Lung (tissue), 12 donors: ENCODE measurements around the gene RASGEF1C. TPM values are rescaled to one million over a fixed set of nuclear protein-coding genes. Genes with fewer than 3 reads are reported as not detected.
"Not testable (repeated sequence)": the region's sequence is repeated elsewhere in the genome, so short reads cannot be mapped to it uniquely, and the experiment has no call there.

Source experiments
- ATAC-seq: fragments of 200-7000 bp; cut with Tn5 transposase; one replicate; pipeline ENCODE4 v1.9.1; 2020; ENCODE audit warnings: moderate number of reproducible peaks; ENCODE audit not compliant: insufficient read depth, low FRiP score
- DNase-seq, 3 donors: peaks; one replicate each; pipeline ENCODE4 v3.0.0-alpha.2; 2013 to 2017
- H3K27ac ChIP-seq, 2 donors: one replicate each; pipeline ENCODE4 v1.5.1; 2013; ENCODE audit warnings: mild to moderate bottlenecking in 2 of 2, moderate library complexity in 2 of 2, control low read depth in 1 of 2, inconsistent platforms in 1 of 2, low read depth in 1 of 2, low read length in 1 of 2
- H3K27me3 ChIP-seq, 3 donors: one replicate each; pipeline ENCODE4 v1.5.1; 2013; ENCODE audit warnings: low read length in 2 of 3; ENCODE audit not compliant: control insufficient read depth in 3 of 3, insufficient read depth in 3 of 3
- H3K36me3 ChIP-seq, 4 donors: one replicate each; pipeline ENCODE4 v1.5.1; 2013; ENCODE audit warnings: low read length in 4 of 4, mild to moderate bottlenecking in 1 of 4, moderate library complexity in 1 of 4; ENCODE audit not compliant: control insufficient read depth in 4 of 4, insufficient read depth in 4 of 4
- H3K4me1 ChIP-seq, 5 donors: one replicate each; pipeline ENCODE4 v1.5.1; 2013; ENCODE audit warnings: low read length in 5 of 5, mild to moderate bottlenecking in 2 of 5, moderate library complexity in 1 of 5; ENCODE audit not compliant: control insufficient read depth in 5 of 5, insufficient read depth in 5 of 5
- H3K4me3 ChIP-seq: one replicate; pipeline ENCODE4 v1.5.1; 2013; ENCODE audit warnings: mild to moderate bottlenecking, control low read depth, moderate library complexity
- H3K9ac ChIP-seq, 2 donors: one replicate each; pipeline ENCODE4 v1.5.1; 2013; ENCODE audit warnings: low read length in 2 of 2, control low read depth in 1 of 2; ENCODE audit not compliant: insufficient read depth in 1 of 2
- H3K9me3 ChIP-seq, 4 donors: one replicate each; pipeline ENCODE4 v1.5.1; 2013; ENCODE audit warnings: low read length in 3 of 4, mild to moderate bottlenecking in 1 of 4, moderate library complexity in 1 of 4; ENCODE audit not compliant: control insufficient read depth in 4 of 4, insufficient read depth in 3 of 4
- WGBS, 2 donors: extraction: QIAGEN DNeasy Blood & Tissue Kit; methylation state at CpG; one replicate each; pipeline ENCODE4 v1.1.7; 2013; 5-methylcytosine and 5-hydroxymethylcytosine counted together
- polyA plus RNA-seq, 2 donors: library from polyadenylated mRNA; stranded (reverse); fragments of 200-250 nt; gene quantifications; one replicate each; pipeline ENCODE4 v1.2.1, GENCODE V29; 2013
- total RNA-seq, 2 donors: library from RNA; depleted of rRNA in 1 of 2; stranded (reverse); fragments of >200 nt in 1 of 2; gene quantifications; one replicate each; pipeline ENCODE4 v1.2.1, GENCODE V29; 2014 to 2021
- TF ChIP-seq, protein P1 (sequence below): IDR thresholded peaks from 2 replicates; pipeline ENCODE4 v1.5.1; 2012; ENCODE audit warnings: mild to moderate bottlenecking; ENCODE audit errors: control extremely low read depth, extremely low read depth
- donor health status: control.
- donor health status: control.
- donor health status: Bipolar disorder and iron deficiency.
- donor health status: healthy.
- donor health status: DM: yes; HTN: yes; CAD: no.

Gene RASGEF1C
- total and polyA plus RNA-seq, 4 donors, result 0.03 to 0.31 TPM; not detected in 2

DNA sequence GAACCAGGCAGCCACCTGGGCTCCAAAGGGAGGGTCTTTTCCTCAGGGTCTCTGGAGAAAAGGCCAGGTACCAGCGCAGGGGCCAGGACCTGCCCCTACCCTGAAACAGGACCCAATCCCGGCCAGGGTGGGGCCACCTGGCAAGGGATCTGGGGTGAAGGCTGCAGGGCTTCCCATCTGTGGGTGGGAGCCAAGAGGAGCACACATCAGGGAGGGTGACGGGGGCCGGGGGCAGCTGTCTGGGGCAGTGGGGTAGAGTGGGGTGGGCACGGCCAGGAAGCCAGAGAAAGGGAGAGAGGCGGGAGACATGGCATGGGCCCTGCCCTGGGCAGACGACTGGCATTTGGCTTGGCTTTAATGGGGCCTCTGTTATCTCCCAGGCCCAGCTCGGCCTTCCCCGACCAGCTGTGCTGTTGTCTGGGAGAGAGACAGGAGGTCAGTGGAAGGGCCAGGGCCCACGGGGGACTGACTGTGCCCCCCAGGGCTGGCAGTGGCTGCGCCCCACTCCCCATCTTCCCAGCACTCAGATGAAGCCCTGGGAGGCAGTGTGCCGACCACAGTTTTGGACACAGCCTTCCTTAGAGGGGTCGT is 80.2 kb downstream of the RASGEF1C start:
- peaks cover 0 to 11% (median 7%) of the 10 kb centered on the region in 3 donors for H3K27me3 ChIP-seq
- no peak for DNase-seq
- H3K36me3 ChIP-seq, result no peaks in the 10 kb centered on the region
- H3K4me1 ChIP-seq, result peaks cover 0 to 7% (median 0%) of the 10 kb centered on the region in 5 donors
- no peak overlapping the region for H3K4me3 ChIP-seq
- H3K9ac ChIP-seq, result no peak overlapping the region
- no peak for ATAC-seq
- H3K9me3 ChIP-seq, result peaks cover 0 to 3% (median 0%) of the 10 kb centered on the region in 4 donors
- H3K27ac ChIP-seq, result no peak overlapping the region
- 83 to 90% methylated on average over 13 of the region's 13 CpGs for WGBS, 2 donors
- TF ChIP-seq, protein P1, sequence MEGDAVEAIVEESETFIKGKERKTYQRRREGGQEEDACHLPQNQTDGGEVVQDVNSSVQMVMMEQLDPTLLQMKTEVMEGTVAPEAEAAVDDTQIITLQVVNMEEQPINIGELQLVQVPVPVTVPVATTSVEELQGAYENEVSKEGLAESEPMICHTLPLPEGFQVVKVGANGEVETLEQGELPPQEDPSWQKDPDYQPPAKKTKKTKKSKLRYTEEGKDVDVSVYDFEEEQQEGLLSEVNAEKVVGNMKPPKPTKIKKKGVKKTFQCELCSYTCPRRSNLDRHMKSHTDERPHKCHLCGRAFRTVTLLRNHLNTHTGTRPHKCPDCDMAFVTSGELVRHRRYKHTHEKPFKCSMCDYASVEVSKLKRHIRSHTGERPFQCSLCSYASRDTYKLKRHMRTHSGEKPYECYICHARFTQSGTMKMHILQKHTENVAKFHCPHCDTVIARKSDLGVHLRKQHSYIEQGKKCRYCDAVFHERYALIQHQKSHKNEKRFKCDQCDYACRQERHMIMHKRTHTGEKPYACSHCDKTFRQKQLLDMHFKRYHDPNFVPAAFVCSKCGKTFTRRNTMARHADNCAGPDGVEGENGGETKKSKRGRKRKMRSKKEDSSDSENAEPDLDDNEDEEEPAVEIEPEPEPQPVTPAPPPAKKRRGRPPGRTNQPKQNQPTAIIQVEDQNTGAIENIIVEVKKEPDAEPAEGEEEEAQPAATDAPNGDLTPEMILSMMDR, result no peak

DNA sequence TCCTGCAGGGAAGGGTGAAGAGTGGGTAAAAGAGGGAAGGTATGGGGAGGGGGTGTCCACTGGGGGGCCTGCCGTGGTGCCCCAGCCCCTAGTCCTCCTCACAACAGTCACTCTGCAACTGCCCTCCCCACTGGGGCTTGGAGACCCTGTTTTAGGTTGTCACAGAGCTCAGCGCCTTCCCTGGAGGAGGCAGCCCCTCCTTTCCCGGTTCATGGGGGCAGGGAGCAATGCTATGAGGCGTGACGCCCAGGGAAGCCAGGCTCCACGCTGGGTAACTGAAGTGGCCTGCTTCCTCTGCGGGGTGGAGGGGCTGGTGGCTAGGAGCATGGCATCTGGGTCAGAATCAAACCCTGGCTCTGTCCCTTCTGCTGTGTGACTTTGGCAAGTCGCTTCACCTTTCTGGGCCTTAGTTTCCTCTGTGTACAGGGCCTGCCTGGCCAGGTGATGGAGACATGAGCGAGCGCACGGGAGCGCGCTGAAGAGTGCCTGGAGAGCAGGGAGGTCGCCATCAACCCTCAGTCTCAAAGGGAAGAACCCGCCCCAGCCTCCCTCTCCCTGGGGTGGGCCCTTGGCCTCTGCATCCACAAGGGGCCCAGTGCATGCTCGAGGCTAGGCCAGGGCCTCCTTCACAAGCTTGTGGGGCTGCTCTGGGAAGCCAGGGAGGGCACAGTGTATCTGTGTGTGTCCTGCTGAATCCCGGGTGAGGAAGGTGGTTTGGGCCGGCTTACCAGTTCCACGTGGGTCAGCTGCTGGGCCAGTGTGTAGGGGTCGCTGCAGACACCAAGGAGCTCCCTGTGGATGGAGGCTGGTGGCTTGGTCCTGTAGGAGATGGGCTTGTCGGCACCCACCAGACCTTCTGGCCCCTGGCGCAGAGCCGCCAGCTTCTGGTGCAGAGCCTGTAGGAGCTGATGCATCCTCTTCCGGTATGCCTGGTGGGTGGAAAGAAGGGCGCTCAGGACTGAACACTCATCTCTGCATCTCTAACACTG is 81.0 kb downstream of the RASGEF1C start:
- DNase-seq, result no peak
- H3K4me1 ChIP-seq, result peaks cover 0 to 7% (median 0%) of the 10 kb centered on the region in 5 donors
- TF ChIP-seq, protein P1, result no peak
- ATAC-seq, result no peak
- no peak overlapping the region for H3K27ac ChIP-seq
- no peaks in the 10 kb centered on the region for H3K36me3 ChIP-seq
- 81 to 94% methylated on average over 25 of the region's 25 CpGs for whole genome bisulfite sequencing, 2 donors
- H3K9ac ChIP-seq, result no peak overlapping the region
- no peak overlapping the region for H3K4me3 ChIP-seq
- H3K27me3 ChIP-seq, result peaks cover 0 to 11% (median 4%) of the 10 kb centered on the region in 3 donors
- H3K9me3 ChIP-seq, result peaks cover 0 to 3% (median 0%) of the 10 kb centered on the region in 4 donors

DNA sequence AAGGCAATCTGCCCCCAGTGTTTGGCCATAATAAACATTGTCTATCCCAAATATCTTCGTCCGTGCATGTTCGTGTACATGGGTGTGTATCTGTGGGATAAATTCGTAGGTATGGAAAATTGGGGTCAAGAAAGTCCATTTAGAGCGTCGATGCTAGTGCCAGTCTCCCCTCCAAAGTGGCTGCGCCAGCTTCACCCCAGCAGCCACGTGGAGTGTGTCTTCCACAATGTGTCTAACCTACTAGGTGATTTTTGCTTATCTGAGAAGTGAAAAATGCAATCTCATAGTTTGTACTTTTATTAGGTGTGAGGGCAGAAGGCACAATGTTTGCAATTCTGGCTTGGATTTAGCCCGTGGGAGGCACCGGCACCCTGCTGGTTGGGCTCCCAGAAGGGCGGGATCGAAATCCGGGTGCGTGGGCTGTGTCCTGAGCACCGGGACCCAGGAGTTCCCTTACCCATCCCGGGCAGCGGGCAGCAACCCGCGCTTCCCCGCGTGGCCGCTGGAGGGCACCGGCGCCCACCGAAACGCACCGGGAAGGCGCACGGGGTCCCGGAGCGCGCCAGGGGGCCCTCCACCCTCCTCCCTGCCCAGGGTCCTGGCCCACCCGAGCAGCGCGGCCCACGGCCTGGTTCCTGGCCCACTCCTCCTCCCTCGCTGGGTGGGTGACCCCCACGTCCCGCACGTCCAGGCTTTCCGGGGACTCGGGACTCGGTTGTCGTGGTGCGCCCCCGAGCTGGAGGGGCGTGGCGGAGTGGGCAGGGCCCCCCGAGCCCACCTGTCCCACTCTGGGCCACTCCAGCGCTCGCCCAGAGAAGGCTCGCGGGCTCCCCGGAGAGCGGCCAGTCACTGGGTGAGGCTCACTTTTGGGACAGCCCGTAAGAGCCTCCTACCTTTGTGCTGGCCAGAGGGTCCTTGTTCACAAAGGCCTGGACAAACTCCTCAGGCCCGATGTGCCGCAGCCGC is 82.0 kb downstream of the RASGEF1C start:
- no peak overlapping the region for H3K9ac ChIP-seq
- no peaks in the 10 kb centered on the region for H3K36me3 ChIP-seq
- 33 to 49% methylated on average over 43 to 59 of the region's 59 CpGs for WGBS, 2 donors
- DNase-seq (no peak), ATAC-seq (no peak)
- peaks cover 0 to 4% (median 0%) of the 10 kb centered on the region in 5 donors for H3K4me1 ChIP-seq
- H3K27me3 ChIP-seq, result peaks cover 0 to 11% (median 4%) of the 10 kb centered on the region in 3 donors
- H3K4me3 ChIP-seq, result no peak overlapping the region
- H3K27ac ChIP-seq, result no peak overlapping the region
- TF ChIP-seq, protein P1, result peak; percentile 26
- peaks cover 0 to 3% (median 0%) of the 10 kb centered on the region in 4 donors for H3K9me3 ChIP-seq

DNA sequence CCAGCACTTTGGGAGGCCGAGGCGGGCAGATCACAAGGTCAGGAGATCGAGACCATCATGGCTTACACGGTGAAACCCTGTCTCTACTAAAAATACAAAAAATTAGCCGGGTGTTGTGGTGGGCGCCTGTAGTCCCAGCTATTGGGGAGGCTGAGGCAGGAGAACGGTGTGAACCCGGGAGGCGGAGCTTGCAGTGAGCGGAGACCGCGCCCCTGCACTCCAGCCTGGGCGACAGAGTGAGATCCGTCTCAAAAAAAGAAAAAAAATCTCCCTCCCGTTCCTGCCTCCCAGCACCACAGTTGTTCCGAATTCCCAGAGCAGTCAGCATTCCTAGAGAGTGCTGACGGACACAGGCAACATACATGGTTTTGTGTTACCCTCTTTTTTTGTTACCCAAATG is 82.9 kb downstream of the RASGEF1C start:
- not testable (repeated sequence) for H3K4me3 ChIP-seq, H3K4me1 ChIP-seq, ATAC-seq, H3K27ac ChIP-seq, H3K9ac ChIP-seq, H3K36me3 ChIP-seq, DNase-seq, H3K9me3 ChIP-seq
- H3K27me3 ChIP-seq, result peaks cover 0 to 11% (median 4%) of the 10 kb centered on the region in 3 donors
- 75 to 82% methylated on average over 17 of the region's 17 CpGs for WGBS, 2 donors

DNA sequence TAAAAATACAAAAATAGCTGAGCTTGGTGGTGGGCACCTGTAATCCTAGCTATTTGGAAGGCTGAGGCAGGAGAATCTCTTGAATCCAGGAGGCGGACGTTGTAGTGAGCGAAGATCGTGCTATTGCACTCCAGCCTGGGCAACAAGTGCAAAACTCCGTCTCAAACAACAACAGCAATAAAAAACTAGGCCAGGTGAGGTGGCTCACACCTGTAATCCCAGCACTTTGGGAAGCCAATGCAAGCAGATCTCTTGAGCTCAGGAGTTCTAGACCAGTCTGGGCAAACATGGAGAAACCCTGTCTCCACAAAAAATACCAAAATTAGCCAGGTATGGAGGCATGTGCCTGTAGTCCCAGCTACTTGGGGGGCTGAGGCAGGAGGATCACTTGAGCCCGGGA is 84.3 kb downstream of the RASGEF1C start:
- not testable (repeated sequence) for H3K4me3 ChIP-seq, ATAC-seq, H3K9me3 ChIP-seq, H3K9ac ChIP-seq, H3K27ac ChIP-seq, H3K4me1 ChIP-seq, H3K36me3 ChIP-seq
- peaks cover 0 to 11% (median 4%) of the 10 kb centered on the region in 3 donors for H3K27me3 ChIP-seq
- 88 to 93% methylated on average over 6 of the region's 6 CpGs for WGBS, 2 donors
- peak in 1 of 3 donors; percentile 2 for DNase-seq
